HS-5 (cell line): ENCODE data around the gene RNASE9.
A peak's percentile ranks its signal among the peaks of the same experiment; 100 is the strongest.
"Not testable (repeated sequence)": the region's sequence is repeated elsewhere in the genome, so short reads cannot be mapped to it uniquely, and the experiment has no call there.

ENCODE experiments used
- DNase-seq: peaks from one replicate; pipeline ENCODE4 v3.0.0-alpha.2; 2012; ENCODE audit warnings: low read depth

The RNASE9 gene

GRCh38 chr14:20572382-20572990 lies 11.6 kb upstream of the RNASE9 start:
- DNase-seq: not testable (repeated sequence)

GRCh38 chr14:20570720-20571119 lies 9.9 kb upstream of the RNASE9 start:
- DNase-seq: not testable (repeated sequence)

GRCh38 chr14:20569865-20570264 lies 9.0 kb upstream of the RNASE9 start:
- not testable (repeated sequence) for DNase-seq

GRCh38 chr14:20569066-20569465 lies 8.2 kb upstream of the RNASE9 start:
- DNase-seq: no peak

GRCh38 chr14:20568393-20568792 lies 7.5 kb upstream of the RNASE9 start:
- no peak for DNase-seq

GRCh38 chr14:20567199-20567598 lies 6.4 kb upstream of the RNASE9 start:
- DNase-seq: not testable (repeated sequence)

- no peak for DNase-seq
Measured at GRCh38 chr14:20564501-20564997, 3.7 kb upstream of the RNASE9 start.

- DNase-seq: no peak
Measured at GRCh38 chr14:20563971-20564370, 3.1 kb upstream of the RNASE9 start.

GRCh38 chr14:20559461-20559904 lies 1.4 kb downstream of the RNASE9 start:
- DNase-seq: no peak

GRCh38 chr14:20557212-20557542 lies 3.7 kb downstream of the RNASE9 start:
- DNase-seq: no peak

- no peak for DNase-seq
Measured at GRCh38 chr14:20556500-20557211, 4.2 kb downstream of the RNASE9 start.

GRCh38 chr14:20555845-20556244 lies 5.0 kb downstream of the RNASE9 start:
- no peak for DNase-seq

GRCh38 chr14:20553024-20553423 lies 7.8 kb downstream of the RNASE9 start:
- no peak for DNase-seq

- no peak for DNase-seq
Measured at GRCh38 chr14:20551606-20552005, 9.2 kb downstream of the RNASE9 start.

GRCh38 chr14:20550926-20551325 lies 9.9 kb downstream of the RNASE9 start:
- DNase-seq: no peak

GRCh38 chr14:20548414-20549158 lies 12.3 kb downstream of the RNASE9 start:
- no peak for DNase-seq

GRCh38 chr14:20546877-20547276 lies 14.0 kb downstream of the RNASE9 start:
- DNase-seq: no peak

- DNase-seq: no peak
Measured at GRCh38 chr14:20539906-20540305, 20.9 kb downstream of the RNASE9 start.

GRCh38 chr14:20530771-20531571 lies 29.9 kb downstream of the RNASE9 start:
- DNase-seq: peak; percentile 32

GRCh38 chr14:20529806-20530205 lies 31.0 kb downstream of the RNASE9 start:
- no peak for DNase-seq

- DNase-seq: no peak
Measured at GRCh38 chr14:20524027-20524426, 36.8 kb downstream of the RNASE9 start.

- no peak for DNase-seq
Measured at GRCh38 chr14:20522332-20522731, 38.5 kb downstream of the RNASE9 start.
